Endothelial cell of umbilical vein (primary cell): ENCODE results near the gene ASCL5.

Source experiments
- CTCF ChIP-seq, 2 donors: IDR thresholded peaks; 1 replicate in 1 of 2; 2 replicates in 1 of 2; pipeline ENCODE4 v1.5.1; 2011; ENCODE audit warnings: low read length in 2 of 2, mild to moderate bottlenecking in 2 of 2, moderate library complexity in 2 of 2, control low read depth in 1 of 2, inconsistent platforms in 1 of 2, low read depth in 1 of 2; ENCODE audit not compliant: insufficient read depth in 1 of 2; ENCODE audit errors: extremely low read depth in 1 of 2
- EZH2 ChIP-seq: IDR thresholded peaks from 2 replicates; pipeline ENCODE4 v1.6.1; 2012; ENCODE audit warnings: borderline replicate concordance, low read depth, mild to moderate bottlenecking, moderate library complexity, low read length, inconsistent platforms; ENCODE audit not compliant: severe bottlenecking
- JUN ChIP-seq: IDR thresholded peaks from 2 replicates; pipeline ENCODE4 v1.6.1; 2011; ENCODE audit warnings: borderline replicate concordance, low read depth; ENCODE audit not compliant: insufficient read length, insufficient read depth
- MAX ChIP-seq: IDR thresholded peaks from 2 replicates; pipeline ENCODE4 v1.6.1; 2011; ENCODE audit not compliant: insufficient read depth, insufficient read length
- POLR2A ChIP-seq: IDR thresholded peaks from 2 replicates; pipeline ENCODE4 v1.6.1; 2012; ENCODE audit warnings: low read depth, mild to moderate bottlenecking, control low read depth, low read length
- POLR2AphosphoS5 ChIP-seq: IDR thresholded peaks from 2 replicates; pipeline ENCODE4 v1.6.1; 2012; ENCODE audit warnings: low read depth, mild to moderate bottlenecking, control low read depth, low read length, moderate library complexity; ENCODE audit not compliant: insufficient read depth

- TF ChIP-seq CTCF (IDR thresholded peaks at IDR 0.05; ENCODE audit: extremely low read depth in 1 of 2, insufficient read depth in 1 of 2, low read depth in 1 of 2, low read length in 2 of 2) (no peak), POLR2A (no peak), JUN (no peak), EZH2 (no peak), POLR2AphosphoS5 (no peak), MAX (no peak)
Observed at GRCh38 chr1:201088901-201089525, 38.0 kb downstream of the ASCL5 start.
